HG02571 (cell line): Measurements from ENCODE around the gene MIEF2.
"Not testable (repeated sequence)": the region's sequence is repeated elsewhere in the genome, so short reads cannot be mapped to it uniquely, and the experiment has no call there.

ENCODE experiments used
- ATAC-seq: cut with Tn5 transposase; IDR thresholded peaks from one replicate; pipeline ENCODE4 v1.9.1; 2021; ENCODE audit warnings: mild to moderate bottlenecking, moderate library complexity; ENCODE audit not compliant: unreplicated experiment

Gene MIEF2

GRCh38 chr17:18280766-18281371, 20.4 kb downstream of the MIEF2 start:
- ATAC-seq: no peak

- ATAC-seq: no peak
These were observed 21.3 kb downstream of the MIEF2 start for GRCh38 chr17:18281788-18282187.

- no peak for ATAC-seq
These were observed 24.8 kb downstream of the MIEF2 start for GRCh38 chr17:18285296-18285695.

DNA sequence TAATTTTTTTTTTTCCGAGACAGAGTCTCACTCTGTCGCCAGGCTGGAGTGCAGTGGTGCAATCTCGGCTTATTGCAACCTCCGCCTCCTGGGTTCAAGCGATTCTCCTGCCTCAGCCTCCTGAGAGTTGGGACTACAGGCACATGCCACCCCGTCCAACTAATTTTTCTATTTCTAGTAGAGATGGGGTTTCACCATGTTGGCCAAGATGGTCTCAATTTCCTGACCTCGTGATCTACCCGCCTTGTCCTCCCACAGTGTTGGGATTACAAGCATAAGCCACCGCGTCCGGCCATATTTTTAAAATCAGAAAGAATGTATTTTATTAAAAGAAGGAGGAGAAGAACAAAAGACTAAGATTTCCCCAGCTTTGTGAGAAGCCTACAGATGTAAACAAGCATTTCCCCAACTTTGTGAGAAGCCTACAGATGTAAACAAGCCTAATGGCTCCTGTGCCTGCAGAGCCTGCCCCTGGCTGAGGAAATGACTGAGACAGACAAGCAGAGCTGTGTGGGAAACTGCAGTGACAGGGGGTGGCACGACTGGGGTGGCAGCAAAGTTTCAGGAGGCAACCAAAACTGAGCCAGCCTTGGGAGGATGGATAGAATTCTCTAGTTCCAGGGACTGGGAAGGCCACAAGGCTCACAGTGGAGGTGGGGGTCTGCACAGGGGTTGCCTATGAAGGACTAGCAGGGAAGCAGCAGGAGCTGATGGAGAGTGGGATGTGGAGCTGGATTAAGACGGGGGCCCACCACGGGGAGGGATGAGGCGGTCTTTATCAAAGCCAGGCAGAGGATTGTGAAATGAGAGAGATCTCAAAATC, 31.5 kb downstream of the MIEF2 start:
- no peak for ATAC-seq

- not testable (repeated sequence) for ATAC-seq
These were observed 37.6 kb downstream of the MIEF2 start for GRCh38 chr17:18298061-18298460.

GRCh38 chr17:18300725-18301480, 40.4 kb downstream of the MIEF2 start:
- no peak for ATAC-seq

- not testable (repeated sequence) for ATAC-seq
These were observed 42.7 kb downstream of the MIEF2 start for GRCh38 chr17:18303206-18303605.

GRCh38 chr17:18309202-18309601, 48.7 kb downstream of the MIEF2 start:
- no peak for ATAC-seq

GRCh38 chr17:18314059-18314730, 53.7 kb downstream of the MIEF2 start:
- ATAC-seq: no peak

GRCh38 chr17:18314731-18315561, 54.5 kb downstream of the MIEF2 start, which contains the start of the genes SMCR8 and TOP3A:
SMCR8 (plus strand) TSS chr17:18315293; CDS start chr17:18315790, 497 bp downstream.
TOP3A (minus strand) TSS chr17:18314994; CDS start chr17:18314778, 216 bp downstream.
- peak; percentile 87 for ATAC-seq

DNA sequence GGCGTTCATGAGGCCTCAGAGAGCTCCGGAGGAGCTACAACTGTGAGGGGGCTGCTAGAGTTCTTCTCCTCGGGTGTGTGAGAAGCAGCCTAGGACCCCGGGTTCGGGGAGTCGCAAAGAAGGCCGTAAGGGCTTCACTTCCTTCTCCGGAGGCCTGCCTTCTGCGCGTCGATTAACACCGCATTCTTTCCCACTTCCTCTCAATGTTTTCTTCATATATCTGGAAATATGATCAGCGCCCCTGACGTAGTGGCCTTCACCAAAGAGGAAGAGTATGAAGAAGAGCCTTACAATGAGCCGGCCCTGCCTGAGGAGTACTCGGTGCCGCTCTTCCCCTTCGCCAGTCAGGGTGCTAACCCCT, 55.1 kb downstream of the MIEF2 start:
- ATAC-seq: no peak

GRCh38 chr17:18315961-18316360, 55.5 kb downstream of the MIEF2 start:
- ATAC-seq: no peak
